Endothelial cell of umbilical vein (primary cell): ENCODE data around the gene RTN3.
A peak's percentile ranks its signal among the peaks of the same experiment; 100 is the strongest.

Experiments
- CTCF ChIP-seq, 2 donors: IDR thresholded peaks; 1 replicate in 1 of 2; 2 replicates in 1 of 2; pipeline ENCODE4 v1.5.1; 2011; ENCODE audit warnings: low read length in 2 of 2, mild to moderate bottlenecking in 2 of 2, moderate library complexity in 2 of 2, control low read depth in 1 of 2, inconsistent platforms in 1 of 2, low read depth in 1 of 2; ENCODE audit not compliant: insufficient read depth in 1 of 2; ENCODE audit errors: extremely low read depth in 1 of 2
- EZH2 ChIP-seq: IDR thresholded peaks from 2 replicates; pipeline ENCODE4 v1.6.1; 2012; ENCODE audit warnings: borderline replicate concordance, low read depth, mild to moderate bottlenecking, moderate library complexity, low read length, inconsistent platforms; ENCODE audit not compliant: severe bottlenecking
- JUN ChIP-seq: IDR thresholded peaks from 2 replicates; pipeline ENCODE4 v1.6.1; 2011; ENCODE audit warnings: borderline replicate concordance, low read depth; ENCODE audit not compliant: insufficient read length, insufficient read depth
- POLR2A ChIP-seq: IDR thresholded peaks from 2 replicates; pipeline ENCODE4 v1.6.1; 2012; ENCODE audit warnings: low read depth, mild to moderate bottlenecking, control low read depth, low read length
- POLR2AphosphoS5 ChIP-seq: IDR thresholded peaks from 2 replicates; pipeline ENCODE4 v1.6.1; 2012; ENCODE audit warnings: low read depth, mild to moderate bottlenecking, control low read depth, low read length, moderate library complexity; ENCODE audit not compliant: insufficient read depth

- TF ChIP-seq CTCF (IDR thresholded peaks at IDR 0.05; ENCODE audit: extremely low read depth in 1 of 2, insufficient read depth in 1 of 2, low read depth in 1 of 2, low read length in 2 of 2): peak in 1 of 2 donors; percentile 16
- peak; percentile 97 for TF ChIP-seq POLR2A
- peak; percentile 88 for TF ChIP-seq POLR2AphosphoS5
- no peak for TF ChIP-seq JUN
- TF ChIP-seq EZH2: no peak
These were observed at the start of gene RTN3 for GRCh38 chr11:63681321-63682065.
